GM12878 (cell line): Measurements from ENCODE around the gene CDK17. TPM values are rescaled to one million over a fixed set of nuclear protein-coding genes. Genes with fewer than 3 reads are reported as not detected.

Experiments used
- ATAC-seq: fragments of 200-7000 bp; cut with Tn5 transposase; 3 replicates; pipeline ENCODE4 v1.9.1; 2020; ENCODE audit warnings: mild to moderate bottlenecking, moderate library complexity
- BruUV-seq: library from RNA; stranded (reverse); fragments of 400-500 nt; replicated peaks from 2 replicates; lab custom pipeline; 2021; lab: Mats Ljungman, UMichigan
- CTCF ChIA-PET: fragments of 300-600 bp; sonication (Branson Sonifier 250); formaldehyde crosslinking; extraction: SDS; loops from one replicate; lab custom pipeline; 2021; ENCODE audit warnings: inconsistent platforms; lab: Yijun Ruan, JAX
- POLR2A ChIA-PET: fragments of 350-600 bp; formaldehyde crosslinking; extraction: SDS; loops from one replicate; lab custom pipeline; 2021; ENCODE audit warnings: inconsistent platforms; lab: Charles Lee
- RAD21 ChIA-PET: fragments of 300-600 bp; sonication (Branson Sonifier 250); formaldehyde crosslinking; loops from one replicate; lab custom pipeline; 2023; ENCODE audit warnings: antibody characterized with exemption; ENCODE audit not compliant: unreplicated experiment; lab: Charles Lee
- SMC1A ChIA-PET: fragments of 300-600 bp; sonication (Branson Sonifier 250); formaldehyde crosslinking; loops from one replicate; lab custom pipeline; 2023; ENCODE audit not compliant: unreplicated experiment, uncharacterized antibody; lab: Charles Lee
- DNase-seq: peaks from one replicate; pipeline ENCODE4 v3.0.0-alpha.2; 2011; ENCODE audit warnings: low read depth, low spot score
- FAIRE-seq: peaks from 3 replicates; lab custom pipeline; 2011; peaks lifted over from hg19 to GRCh38; lab: Jason Lieb, UNC
- H2AFZ ChIP-seq: 2 replicates; pipeline ENCODE4 v1.6.0; 2011; ENCODE audit warnings: low read depth, low read length, control low read depth; ENCODE audit not compliant: control insufficient read depth
- H3K27ac ChIP-seq: 2 replicates; pipeline ENCODE4 v1.5.1; 2011; ENCODE audit warnings: control low read depth; ENCODE audit not compliant: control insufficient read depth, insufficient read depth
- H3K27me3 ChIP-seq, 2 experiments: replicated peaks in 1 of 2; 2 replicates each; pipeline versions ENCODE4 v1.6.0 to v1.6.1; 2011; ENCODE audit warnings: low read length in 1 of 2; ENCODE audit not compliant: control insufficient read depth in 2 of 2, insufficient read depth in 2 of 2
- H3K36me3 ChIP-seq, 2 experiments: 2 replicates each; pipeline ENCODE4 v1.5.1; 2011; ENCODE audit warnings: low read length in 1 of 2; ENCODE audit not compliant: control insufficient read depth in 2 of 2, insufficient read depth in 2 of 2
- H3K4me1 ChIP-seq: 2 replicates; pipeline ENCODE4 v1.6.1; 2011; ENCODE audit warnings: mild to moderate bottlenecking, low read length, moderate library complexity, mixed read lengths; ENCODE audit not compliant: control insufficient read depth, insufficient read depth
- H3K4me2 ChIP-seq: 2 replicates; pipeline ENCODE4 v1.6.0; 2011; ENCODE audit warnings: control low read depth; ENCODE audit not compliant: control insufficient read depth, insufficient read depth
- H3K4me3 ChIP-seq: fragments of 200-600 bp; sonication (generic); 2 replicates; pipeline ENCODE4 v1.5.1; 2016
- H3K79me2 ChIP-seq: 2 replicates; pipeline ENCODE4 v1.6.0; 2011; ENCODE audit warnings: low read length; ENCODE audit not compliant: control insufficient read depth, insufficient read depth
- H3K9ac ChIP-seq: 2 replicates; pipeline ENCODE4 v1.8.0; 2011; ENCODE audit warnings: low read length, control low read depth, mixed read lengths; ENCODE audit not compliant: control insufficient read depth, insufficient read depth
- H3K9me3 ChIP-seq: replicated peaks from 3 replicates; pipeline ENCODE4 v1.5.1; 2011; ENCODE audit warnings: mild to moderate bottlenecking, low read length; ENCODE audit not compliant: control insufficient read depth, insufficient read depth
- H4K20me1 ChIP-seq: 2 replicates; pipeline ENCODE4 v1.6.0; 2011; ENCODE audit not compliant: control insufficient read depth, insufficient read depth
- BMI1 ChIP-seq: fragments of 450-650 bp; IDR thresholded peaks from 2 replicates; pipeline ENCODE4 v1.6.1; 2016; ENCODE audit warnings: mild to moderate bottlenecking, moderate library complexity, borderline replicate concordance
- CBFB ChIP-seq: IDR thresholded peaks from 2 replicates; pipeline ENCODE4 v1.6.1; 2016; ENCODE audit warnings: antibody characterized with exemption, low read depth
- CREB1 ChIP-seq: IDR thresholded peaks from 2 replicates; pipeline ENCODE4 v1.6.1; 2012; ENCODE audit warnings: low read depth, mild to moderate bottlenecking, inconsistent platforms
- IRF4 ChIP-seq: IDR thresholded peaks from 2 replicates; pipeline ENCODE4 v1.6.1; 2011; ENCODE audit warnings: low read depth, low read length
- MEF2B ChIP-seq: fragments of 450-650 bp; IDR thresholded peaks from 2 replicates; pipeline ENCODE4 v1.6.1; 2018; ENCODE audit warnings: mild to moderate bottlenecking, moderate library complexity; ENCODE audit not compliant: partially characterized antibody, poor library complexity, severe bottlenecking
- MTA2 ChIP-seq: fragments of 450-650 bp; IDR thresholded peaks from 2 replicates; pipeline ENCODE4 v1.6.1; 2016; ENCODE audit warnings: low read depth, mild to moderate bottlenecking, moderate library complexity
- POLR2AphosphoS5 ChIP-seq: IDR thresholded peaks from 2 replicates; pipeline ENCODE4 v1.6.1; 2011; ENCODE audit warnings: mild to moderate bottlenecking, low read length, inconsistent platforms
- RB1 ChIP-seq: fragments of 450-650 bp; formaldehyde crosslinking; IDR thresholded peaks from 2 replicates; pipeline ENCODE4 v1.6.1; 2017; ENCODE audit warnings: mild to moderate bottlenecking, borderline replicate concordance
- SIX5 ChIP-seq: IDR thresholded peaks from 2 replicates; pipeline ENCODE4 v1.6.1; 2011; ENCODE audit warnings: mild to moderate bottlenecking, low read depth, low read length, moderate library complexity; ENCODE audit not compliant: severe bottlenecking
- SREBF2 ChIP-seq: IDR thresholded peaks from 2 replicates; pipeline ENCODE4 v1.6.1; 2012; ENCODE audit warnings: mild to moderate bottlenecking, low read length
- ZBED1 ChIP-seq: IDR thresholded peaks from 2 replicates; pipeline ENCODE4 v1.6.1; 2016; ENCODE audit warnings: borderline replicate concordance
- ZNF274 ChIP-seq: IDR thresholded peaks from one replicate; pipeline ENCODE4 v1.8.0; 2011; ENCODE audit not compliant: insufficient read length, insufficient read depth
- WGBS: methylation state at CpG from one replicate; pipeline ENCODE4 v1.1.6; 2016; ENCODE audit warnings: low lambda C conversion rate; ENCODE audit not compliant: insufficient replicate concordance, insufficient coverage; ENCODE audit errors: missing lambda C conversion rate; 5-methylcytosine and 5-hydroxymethylcytosine counted together
- in situ Hi-C: fragments of 300-500 bp; cut with MboI; formaldehyde crosslinking; loops from 9 replicates; pipeline ENCODE4 v1.14.3; 2018; ENCODE audit warnings: mixed read lengths
- intact Hi-C: fragments of 100-400 bp; cut with micrococcal nuclease; formaldehyde crosslinking; loops from one replicate; pipeline ENCODE4 v1.14.2; 2022; ENCODE audit not compliant: unreplicated experiment
- polyA plus RNA-seq, 11 experiments: library from polyadenylated mRNA; depleted of rRNA in 4 of 11; unstranded in 6 of 11; stranded (reverse) in 5 of 11; fragments of >200 nt; fragmentation: Nextera tagmentation in 4 of 11; fragmentation: Illumina TruSeq in 1 of 11; extraction: Ambion mirVana in 4 of 11; extraction: Trizol in 1 of 11; gene quantifications; 1 replicate in 1 of 11; 2 replicates in 10 of 11; pipeline versions ENCODE4 v1.2.1 to v1.2.3, GENCODE V29; 2011 to 2016; ENCODE audit warnings: inconsistent platforms in 2 of 11, missing spikeins in 2 of 11, low read depth in 1 of 11
- total RNA-seq, 4 experiments: library from RNA; depleted of rRNA in 3 of 4; stranded (reverse); fragments of >200 nt in 3 of 4; fragmentation: Illumina TruSeq in 1 of 4; extraction: Trizol in 1 of 4; gene quantifications; 2 replicates each; pipeline versions ENCODE4 v1.2.1 to v1.2.3, GENCODE V29; 2013 to 2021
- TF ChIP-seq, protein P1 (sequence below): IDR thresholded peaks from 2 replicates; pipeline ENCODE4 v1.6.1; 2011; ENCODE audit warnings: borderline replicate concordance, low read depth, mild to moderate bottlenecking, moderate library complexity, mixed read lengths, low read length; ENCODE audit not compliant: insufficient read depth; ENCODE audit errors: extremely low read length
- TF ChIP-seq, protein P2 (sequence below): IDR thresholded peaks from 2 replicates; pipeline ENCODE4 v1.6.1; 2012; ENCODE audit warnings: low read depth, low read length, improper control_type of control experiment
- TF ChIP-seq, protein P3 (sequence below): fragments of 450-650 bp; IDR thresholded peaks from 2 replicates; pipeline ENCODE4 v1.6.1; 2017; ENCODE audit warnings: antibody characterized with exemption, mild to moderate bottlenecking, moderate library complexity
- TF ChIP-seq, protein P4 (sequence below): fragments of 450-650 bp; IDR thresholded peaks from 2 replicates; pipeline ENCODE4 v1.6.1; 2017; ENCODE audit warnings: borderline replicate concordance
- TF ChIP-seq, protein P5 (sequence below): fragments of 450-650 bp; IDR thresholded peaks from 2 replicates; pipeline ENCODE4 v1.6.1; 2016; ENCODE audit warnings: mild to moderate bottlenecking

The CDK17 gene
- total and polyA plus RNA-seq, 10 of the 15 experiments (the other 5 are each of a cell fraction or from before 2014, with no cell fraction given), result 5.6 to 45.6 (median 18.3) TPM

DNA sequence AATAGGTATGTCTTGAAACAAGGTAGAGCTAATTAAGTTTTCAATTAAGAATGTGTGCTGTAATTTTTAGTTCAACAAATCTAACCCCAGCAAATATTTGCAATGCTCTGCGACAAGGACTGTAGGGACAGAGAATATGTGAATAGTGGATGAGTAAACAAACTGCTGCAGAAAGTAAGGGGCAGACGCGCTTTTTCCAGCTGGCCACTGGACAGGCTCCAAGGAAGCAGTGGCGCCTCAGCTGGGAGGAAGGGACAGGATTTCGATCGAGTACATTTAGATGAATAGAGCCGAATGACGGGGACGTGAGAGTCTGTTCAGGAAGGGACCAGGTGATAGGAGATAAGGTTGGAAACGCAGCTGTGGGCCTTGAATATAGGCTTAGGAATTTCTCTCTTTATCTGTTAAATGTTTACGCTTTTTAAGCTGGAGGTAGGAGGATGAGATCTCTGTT, 136.8 kb downstream of the CDK17 start:
- RAD21 ChIA-PET, result no interaction called here
- no peaks in the 10 kb centered on the region for H3K4me1 ChIP-seq
- H3K4me2 ChIP-seq, result no peak overlapping the region
- SMC1A ChIA-PET, result interaction anchor here (1.0 to 1.6 kb wide), 6 partner anchors 9 to 265 kb away, joined by 3 to 5 read pairs (median 3); no protein-coding TSS in a partner anchor
- intact Hi-C loops, result no loop called here
- no TSS peak for BruUV-seq
- H3K27me3 ChIP-seq, result no peaks in the 10 kb centered on the region
- CTCF ChIA-PET, result interaction anchor here (0.5 to 1.7 kb wide), 3 partner anchors 10 to 197 kb away, joined by 3 to 4 read pairs (median 3); no protein-coding TSS in a partner anchor
- FAIRE-seq (no peak), DNase-seq (no peak), ATAC-seq (no peak)
- no peak overlapping the region for H3K4me3 ChIP-seq
- in situ Hi-C loops, result no loop called here
- no peaks in the 10 kb centered on the region for H3K9me3 ChIP-seq
- no peak overlapping the region for H3K27ac ChIP-seq
- H3K36me3 ChIP-seq, result peaks cover 2 to 9% of the 10 kb centered on the region in 2 experiments; a peak in 3 of 4 replicates
- TF ChIP-seq, protein P1, sequence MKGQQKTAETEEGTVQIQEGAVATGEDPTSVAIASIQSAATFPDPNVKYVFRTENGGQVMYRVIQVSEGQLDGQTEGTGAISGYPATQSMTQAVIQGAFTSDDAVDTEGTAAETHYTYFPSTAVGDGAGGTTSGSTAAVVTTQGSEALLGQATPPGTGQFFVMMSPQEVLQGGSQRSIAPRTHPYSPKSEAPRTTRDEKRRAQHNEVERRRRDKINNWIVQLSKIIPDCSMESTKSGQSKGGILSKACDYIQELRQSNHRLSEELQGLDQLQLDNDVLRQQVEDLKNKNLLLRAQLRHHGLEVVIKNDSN, result no peak
- TF ChIP-seq ZBED1, result no peak
- no peak for TF ChIP-seq SREBF2
- TF ChIP-seq, protein P2, sequence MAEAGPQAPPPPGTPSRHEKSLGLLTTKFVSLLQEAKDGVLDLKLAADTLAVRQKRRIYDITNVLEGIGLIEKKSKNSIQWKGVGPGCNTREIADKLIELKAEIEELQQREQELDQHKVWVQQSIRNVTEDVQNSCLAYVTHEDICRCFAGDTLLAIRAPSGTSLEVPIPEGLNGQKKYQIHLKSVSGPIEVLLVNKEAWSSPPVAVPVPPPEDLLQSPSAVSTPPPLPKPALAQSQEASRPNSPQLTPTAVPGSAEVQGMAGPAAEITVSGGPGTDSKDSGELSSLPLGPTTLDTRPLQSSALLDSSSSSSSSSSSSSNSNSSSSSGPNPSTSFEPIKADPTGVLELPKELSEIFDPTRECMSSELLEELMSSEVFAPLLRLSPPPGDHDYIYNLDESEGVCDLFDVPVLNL, result no peak
- no peak for TF ChIP-seq MEF2B
- no peak for TF ChIP-seq POLR2AphosphoS5
- TF ChIP-seq MTA2, result no peak
- TF ChIP-seq, protein P3, sequence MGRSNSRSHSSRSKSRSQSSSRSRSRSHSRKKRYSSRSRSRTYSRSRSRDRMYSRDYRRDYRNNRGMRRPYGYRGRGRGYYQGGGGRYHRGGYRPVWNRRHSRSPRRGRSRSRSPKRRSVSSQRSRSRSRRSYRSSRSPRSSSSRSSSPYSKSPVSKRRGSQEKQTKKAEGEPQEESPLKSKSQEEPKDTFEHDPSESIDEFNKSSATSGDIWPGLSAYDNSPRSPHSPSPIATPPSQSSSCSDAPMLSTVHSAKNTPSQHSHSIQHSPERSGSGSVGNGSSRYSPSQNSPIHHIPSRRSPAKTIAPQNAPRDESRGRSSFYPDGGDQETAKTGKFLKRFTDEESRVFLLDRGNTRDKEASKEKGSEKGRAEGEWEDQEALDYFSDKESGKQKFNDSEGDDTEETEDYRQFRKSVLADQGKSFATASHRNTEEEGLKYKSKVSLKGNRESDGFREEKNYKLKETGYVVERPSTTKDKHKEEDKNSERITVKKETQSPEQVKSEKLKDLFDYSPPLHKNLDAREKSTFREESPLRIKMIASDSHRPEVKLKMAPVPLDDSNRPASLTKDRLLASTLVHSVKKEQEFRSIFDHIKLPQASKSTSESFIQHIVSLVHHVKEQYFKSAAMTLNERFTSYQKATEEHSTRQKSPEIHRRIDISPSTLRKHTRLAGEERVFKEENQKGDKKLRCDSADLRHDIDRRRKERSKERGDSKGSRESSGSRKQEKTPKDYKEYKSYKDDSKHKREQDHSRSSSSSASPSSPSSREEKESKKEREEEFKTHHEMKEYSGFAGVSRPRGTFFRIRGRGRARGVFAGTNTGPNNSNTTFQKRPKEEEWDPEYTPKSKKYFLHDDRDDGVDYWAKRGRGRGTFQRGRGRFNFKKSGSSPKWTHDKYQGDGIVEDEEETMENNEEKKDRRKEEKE, result no peak
- TF ChIP-seq BMI1, result no peak
- TF ChIP-seq, protein P4, sequence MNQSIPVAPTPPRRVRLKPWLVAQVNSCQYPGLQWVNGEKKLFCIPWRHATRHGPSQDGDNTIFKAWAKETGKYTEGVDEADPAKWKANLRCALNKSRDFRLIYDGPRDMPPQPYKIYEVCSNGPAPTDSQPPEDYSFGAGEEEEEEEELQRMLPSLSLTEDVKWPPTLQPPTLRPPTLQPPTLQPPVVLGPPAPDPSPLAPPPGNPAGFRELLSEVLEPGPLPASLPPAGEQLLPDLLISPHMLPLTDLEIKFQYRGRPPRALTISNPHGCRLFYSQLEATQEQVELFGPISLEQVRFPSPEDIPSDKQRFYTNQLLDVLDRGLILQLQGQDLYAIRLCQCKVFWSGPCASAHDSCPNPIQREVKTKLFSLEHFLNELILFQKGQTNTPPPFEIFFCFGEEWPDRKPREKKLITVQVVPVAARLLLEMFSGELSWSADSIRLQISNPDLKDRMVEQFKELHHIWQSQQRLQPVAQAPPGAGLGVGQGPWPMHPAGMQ, result no peak
- no peak for TF ChIP-seq CREB1
- TF ChIP-seq RB1, result no peak
- no peak for TF ChIP-seq ZNF274
- TF ChIP-seq, protein P5, sequence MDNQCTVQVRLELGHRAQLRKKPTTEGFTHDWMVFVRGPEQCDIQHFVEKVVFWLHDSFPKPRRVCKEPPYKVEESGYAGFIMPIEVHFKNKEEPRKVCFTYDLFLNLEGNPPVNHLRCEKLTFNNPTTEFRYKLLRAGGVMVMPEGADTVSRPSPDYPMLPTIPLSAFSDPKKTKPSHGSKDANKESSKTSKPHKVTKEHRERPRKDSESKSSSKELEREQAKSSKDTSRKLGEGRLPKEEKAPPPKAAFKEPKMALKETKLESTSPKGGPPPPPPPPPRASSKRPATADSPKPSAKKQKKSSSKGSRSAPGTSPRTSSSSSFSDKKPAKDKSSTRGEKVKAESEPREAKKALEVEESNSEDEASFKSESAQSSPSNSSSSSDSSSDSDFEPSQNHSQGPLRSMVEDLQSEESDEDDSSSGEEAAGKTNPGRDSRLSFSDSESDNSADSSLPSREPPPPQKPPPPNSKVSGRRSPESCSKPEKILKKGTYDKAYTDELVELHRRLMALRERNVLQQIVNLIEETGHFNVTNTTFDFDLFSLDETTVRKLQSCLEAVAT, result no peak
- TF ChIP-seq IRF4, result no peak
- TF ChIP-seq SIX5, result no peak
- no peak for TF ChIP-seq CBFB
- H4K20me1 ChIP-seq, result no peaks in the 10 kb centered on the region
- no peak overlapping the region for H2AFZ ChIP-seq
- WGBS, result 82% methylated on average over 11 of the region's 11 CpGs
- POLR2A ChIA-PET, result interaction anchor here (1.0 kb wide), 1 partner anchor 9 kb away, joined by 3 read pairs; no protein-coding TSS in a partner anchor
- H3K9ac ChIP-seq, result no peak overlapping the region
- H3K79me2 ChIP-seq, result no peaks in the 10 kb centered on the region
